Measurements from ENCODE around the gene JAK1.

GRCh38 chr1:64809309-64809708 lies 157.0 kb downstream of the JAK1 start:
- no peak for TF ChIP-seq CTCF (conservative IDR thresholded peaks at IDR 0.05; ENCODE audit: low read depth, low read length)
- no peak for TF ChIP-seq EZH2 (IDR thresholded peaks at IDR 0.05; ENCODE audit: borderline replicate concordance, low read depth, low read length, poor library complexity, severe bottlenecking)
